Suprapubic skin (tissue), 4 donors: Measurements from ENCODE around the gene CXCR5. TPM values are rescaled to one million over a fixed set of nuclear protein-coding genes. Genes with fewer than 3 reads are reported as not detected.

Experiments
- DNase-seq, 2 donors: peaks; one replicate each; pipeline ENCODE4 v3.0.0-alpha.2; 2019; ENCODE audit warnings: low spot score in 2 of 2
- H3K27ac ChIP-seq: fragments of 200-600 bp; sonication (generic); one replicate; pipeline ENCODE4 v1.5.1; 2019
- H3K27me3 ChIP-seq: fragments of 200-600 bp; sonication (generic); one replicate; pipeline ENCODE4 v1.5.1; 2019
- H3K36me3 ChIP-seq: fragments of 200-600 bp; sonication (generic); one replicate; pipeline ENCODE4 v1.5.1; 2019
- H3K4me1 ChIP-seq: fragments of 200-600 bp; sonication (generic); one replicate; pipeline ENCODE4 v1.5.1; 2019
- H3K4me3 ChIP-seq: fragments of 200-600 bp; sonication (generic); one replicate; pipeline ENCODE4 v1.5.1; 2019; ENCODE audit warnings: mild to moderate bottlenecking
- H3K9me3 ChIP-seq: fragments of 200-600 bp; sonication (generic); one replicate; pipeline ENCODE4 v1.5.1; 2019
- CTCF ChIP-seq, 2 donors: fragments of 200-600 bp in 1 of 2; fragments of 450-650 bp in 1 of 2; sonication (generic) in 1 of 2; IDR thresholded peaks; one replicate each; pipeline ENCODE4 v1.5.1; 2016 to 2019; ENCODE audit warnings: antibody characterized with exemption in 2 of 2, mild to moderate bottlenecking in 1 of 2, moderate library complexity in 1 of 2
- EP300 ChIP-seq: sonication (generic); formaldehyde crosslinking; IDR thresholded peaks from one replicate; pipeline ENCODE4 v1.6.1; 2017; ENCODE audit warnings: antibody characterized with exemption
- POLR2A ChIP-seq, 2 donors: fragments of 450-650 bp; IDR thresholded peaks; one replicate each; pipeline ENCODE4 v1.6.1; 2017; ENCODE audit warnings: antibody characterized with exemption in 2 of 2, mild to moderate bottlenecking in 2 of 2, moderate library complexity in 2 of 2
- POLR2AphosphoS5 ChIP-seq, 3 donors: sonication (generic); formaldehyde crosslinking; IDR thresholded peaks; one replicate each; pipeline ENCODE4 v1.6.1; 2017; ENCODE audit warnings: antibody characterized with exemption in 3 of 3
- WGBS: methylation state at CpG from one replicate; pipeline ENCODE4 v1.1.5; 2018; 5-methylcytosine and 5-hydroxymethylcytosine counted together
- total RNA-seq, 4 donors: library from RNA; depleted of rRNA; stranded (reverse); fragments of >200 nt; gene quantifications; one replicate each; pipeline ENCODE4 v1.1.0, GENCODE V29; 2016

The CXCR5 gene
- total RNA-seq, 4 donors from 2014 or later: not detected

- DNase-seq: no peak
- Histone ChIP-seq H3K27me3 (no peaks in the 10 kb centered on the region), H3K4me1 (peaks cover 82% of the 10 kb centered on the region), H3K9me3 (no peaks in the 10 kb centered on the region), H3K4me3 (peak overlapping the region; percentile 38), H3K36me3 (peaks cover 18% of the 10 kb centered on the region), H3K27ac (peak overlapping the region; percentile 96)
- 16% methylated on average over 15 of the region's 21 CpGs for WGBS
- TF ChIP-seq POLR2A (IDR thresholded peaks at IDR 0.05) (no peak), POLR2AphosphoS5 (IDR thresholded peaks at IDR 0.05) (no peak), EP300 (no peak), CTCF (IDR thresholded peaks at IDR 0.05) (no peak)
Measured at GRCh38 chr11:118909619-118910308, 26.1 kb downstream of the CXCR5 start.

GRCh38 chr11:118910309-118911112, 26.8 kb downstream of the CXCR5 start:
- TF ChIP-seq POLR2A (IDR thresholded peaks at IDR 0.05) (no peak), POLR2AphosphoS5 (IDR thresholded peaks at IDR 0.05) (peak in 2 of 3 donors; percentile 24 to 53)
- H3K4me3 ChIP-seq: peak overlapping the region; percentile 38
- peaks cover 13% of the 10 kb centered on the region for H3K36me3 ChIP-seq
- H3K9me3 ChIP-seq: no peaks in the 10 kb centered on the region
- H3K4me1 ChIP-seq: peaks cover 90% of the 10 kb centered on the region
- H3K27me3 ChIP-seq: no peaks in the 10 kb centered on the region
- peak overlapping the region; percentile 96 for H3K27ac ChIP-seq
- DNase-seq: peak in 1 of 2 donors; percentile 83
- WGBS: 6% methylated on average over 22 of the region's 67 CpGs

GRCh38 chr11:118911113-118911879, 27.6 kb downstream of the CXCR5 start:
- no peaks in the 10 kb centered on the region for H3K9me3 ChIP-seq
- H3K4me3 ChIP-seq: peak overlapping the region; percentile 38
- H3K4me1 ChIP-seq: peaks cover 98% of the 10 kb centered on the region
- H3K27me3 ChIP-seq: no peaks in the 10 kb centered on the region
- H3K27ac ChIP-seq: peak overlapping the region; percentile 96
- no peak for TF ChIP-seq POLR2A (IDR thresholded peaks at IDR 0.05)
- TF ChIP-seq CTCF (IDR thresholded peaks at IDR 0.05): no peak
- no peak for TF ChIP-seq POLR2AphosphoS5 (IDR thresholded peaks at IDR 0.05)
- no peak for TF ChIP-seq EP300
- 4% methylated on average over 7 of the region's 21 CpGs for WGBS
- peak in 1 of 2 donors; percentile 78 for DNase-seq
- H3K36me3 ChIP-seq: peaks cover 5% of the 10 kb centered on the region

GRCh38 chr11:118911880-118912741, 28.4 kb downstream of the CXCR5 start:
- DNase-seq: peak in 1 of 2 donors; percentile 95
- H3K36me3 ChIP-seq: peaks cover 3% of the 10 kb centered on the region
- H3K4me1 ChIP-seq: peaks cover 100% of the 10 kb centered on the region
- WGBS: 19% methylated on average over 15 of the region's 23 CpGs
- TF ChIP-seq POLR2A (IDR thresholded peaks at IDR 0.05): no peak
- TF ChIP-seq EP300: no peak
- no peak for TF ChIP-seq POLR2AphosphoS5 (IDR thresholded peaks at IDR 0.05)
- TF ChIP-seq CTCF (IDR thresholded peaks at IDR 0.05): no peak
- H3K9me3 ChIP-seq: no peaks in the 10 kb centered on the region
- H3K27me3 ChIP-seq: no peaks in the 10 kb centered on the region
- H3K4me3 ChIP-seq: peak overlapping the region; percentile 38
- H3K27ac ChIP-seq: peak overlapping the region; percentile 96
